Bone marrow (tissue), 2 donors: ENCODE measurements around the gene CDR2.
"Not testable (repeated sequence)": the region's sequence is repeated elsewhere in the genome, so short reads cannot be mapped to it uniquely, and the experiment has no call there.

ENCODE experiments used
- DNase-seq, 2 donors: peaks; one replicate each; lab custom pipeline; 2025; lab: John Stamatoyannopoulos, UW

CDR2 gene

GRCh38 chr16:22307838-22308237 is 66.6 kb downstream of the CDR2 start:
- DNase-seq = no peak

- DNase-seq = no peak
Observed at GRCh38 chr16:22306788-22307187, 67.6 kb downstream of the CDR2 start.

- no peak for DNase-seq
Observed at GRCh38 chr16:22304411-22304810, 70.0 kb downstream of the CDR2 start.

GRCh38 chr16:22302776-22303363 is 71.5 kb downstream of the CDR2 start:
- DNase-seq = no peak

- not testable (repeated sequence) for DNase-seq
Observed at GRCh38 chr16:22301423-22301822, 73.0 kb downstream of the CDR2 start.

- peak in 1 of 2 donors; percentile 24 for DNase-seq
Observed at GRCh38 chr16:22300427-22301071, 73.9 kb downstream of the CDR2 start.

- no peak for DNase-seq
Observed at GRCh38 chr16:22299036-22299435, 75.4 kb downstream of the CDR2 start.

GRCh38 chr16:22297871-22298733 is 76.3 kb downstream of the CDR2 start:
- peak; percentile 46 to 85 for DNase-seq

GRCh38 chr16:22297114-22297870 is 77.1 kb downstream of the CDR2 start, which contains the start of gene POLR3E:
Gene POLR3E, plus strand, starts transcription at chr16:22297409. Its CDS starts 5,560 bp downstream, at chr16:22302969.
- peak; percentile 95 to 98 for DNase-seq

GRCh38 chr16:22296225-22297113 is 78.0 kb downstream of the CDR2 start:
- no peak for DNase-seq
